HCT116 (cell line): Measurements from ENCODE around the gene AIFM2. TPM values are rescaled to one million over a fixed set of nuclear protein-coding genes. Genes with fewer than 3 reads are reported as not detected.

Experiments
- ATAC-seq: fragments of 200-7000 bp; cut with Tn5 transposase; 2 replicates; pipeline ENCODE4 v1.9.1; 2020; ENCODE audit warnings: mild to moderate bottlenecking, moderate library complexity
- BruUV-seq: library from RNA; stranded (reverse); fragments of 400-500 nt; replicated peaks from 2 replicates; lab custom pipeline; 2021; lab: Mats Ljungman, UMichigan
- CTCF ChIA-PET: fragments of 300-600 bp; sonication (Branson Sonifier 250); formaldehyde crosslinking; loops from one replicate; lab custom pipeline; 2021; ENCODE audit warnings: antibody characterized with exemption; lab: Charles Lee
- POLR2A ChIA-PET: fragments of 300-600, 350-600 bp; sonication (Branson Sonifier 250); formaldehyde crosslinking; loops from one replicate; lab custom pipeline; 2021; ENCODE audit warnings: antibody characterized with exemption; lab: Charles Lee
- RAD21 ChIA-PET, 2 experiments: fragments of 300-600 bp; sonication (Branson Sonifier 250); formaldehyde crosslinking; loops; one replicate each; lab custom pipeline; 2023; ENCODE audit warnings: low total read pairs in 2 of 2; ENCODE audit not compliant: uncharacterized antibody in 2 of 2, unreplicated experiment in 2 of 2, low non-redundant PET in 1 of 2; lab: Charles Lee
- DNase-seq: peaks from one replicate; pipeline ENCODE4 v3.0.0-alpha.2; 2010; ENCODE audit warnings: low read depth, low spot score
- H2AFZ ChIP-seq: fragments of 200-600 bp; shearing (Covaris generic), sonication (generic); 2 replicates; pipeline ENCODE4 v1.6.1; 2017; ENCODE audit warnings: low read depth, mixed run types, mixed read lengths, antibody characterized with exemption, low read length; ENCODE audit not compliant: poor library complexity, severe bottlenecking
- H3K27ac ChIP-seq: 2 replicates; pipeline ENCODE4 v1.5.1; 2012; ENCODE audit warnings: low read depth, low read length
- H3K27me3 ChIP-seq: fragments of 200-600 bp; sonication (generic); 2 replicates; pipeline ENCODE4 v1.6.1; 2016; ENCODE audit warnings: mixed run types, low read length, mixed read lengths; ENCODE audit not compliant: insufficient read depth
- H3K36me3 ChIP-seq, 2 experiments: fragments of 200-500 bp in 1 of 2; fragments of 200-600 bp in 1 of 2; sonication (Bioruptor generic) in 1 of 2; sonication (generic) in 1 of 2; 2 replicates each; pipeline versions ENCODE4 v1.5.1 to v1.6.1; 2014 to 2016; ENCODE audit warnings: low read length in 2 of 2, inconsistent platforms in 1 of 2, mixed read lengths in 1 of 2, mixed run types in 1 of 2; ENCODE audit not compliant: insufficient read depth in 2 of 2, control insufficient read depth in 1 of 2
- H3K4me1 ChIP-seq, 2 experiments: fragments of 200-600 bp in 1 of 2; sonication (generic) in 1 of 2; 2 replicates each; pipeline versions ENCODE4 v1.5.1 to v1.6.1; 2012 to 2017; ENCODE audit warnings: low read length in 2 of 2, inconsistent platforms in 1 of 2, mild to moderate bottlenecking in 1 of 2, mixed read lengths in 1 of 2, mixed run types in 1 of 2, moderate library complexity in 1 of 2; ENCODE audit not compliant: insufficient read depth in 2 of 2, control insufficient read depth in 1 of 2
- H3K4me2 ChIP-seq: fragments of 200-600 bp; sonication (generic); 2 replicates; pipeline ENCODE4 v1.6.1; 2017; ENCODE audit warnings: mixed run types, low read length, mixed read lengths
- H3K4me3 ChIP-seq, 2 experiments: fragments of 200-600 bp in 1 of 2; sonication (generic) in 1 of 2; replicated peaks in 1 of 2; 2 replicates each; pipeline ENCODE4 v1.5.1; 2011 to 2016; ENCODE audit warnings: low read length in 2 of 2, control low read depth in 1 of 2, low read depth in 1 of 2, mild to moderate bottlenecking in 1 of 2, mixed read lengths in 1 of 2, mixed run types in 1 of 2
- H3K79me2 ChIP-seq: fragments of 200-600 bp; sonication (generic); 2 replicates; pipeline ENCODE4 v1.6.1; 2017; ENCODE audit warnings: mild to moderate bottlenecking, mixed run types, low read length, moderate library complexity, mixed read lengths; ENCODE audit not compliant: insufficient read depth
- H3K9ac ChIP-seq: fragments of 200-600 bp; sonication (generic); 2 replicates; pipeline ENCODE4 v1.6.1; 2016; ENCODE audit warnings: low read length, mixed read lengths
- H3K9me2 ChIP-seq: fragments of 200-600 bp; sonication (generic), shearing (Covaris generic); 2 replicates; pipeline ENCODE4 v1.6.1; 2017; ENCODE audit warnings: mixed run types, mild to moderate bottlenecking, moderate library complexity; ENCODE audit not compliant: insufficient read depth
- H3K9me3 ChIP-seq, 2 experiments: fragments of 200-500 bp in 1 of 2; fragments of 200-600 bp in 1 of 2; sonication (Bioruptor generic) in 1 of 2; sonication (generic) in 1 of 2; 2 replicates each; pipeline ENCODE4 v1.6.1; 2014 to 2017; ENCODE audit warnings: low read length in 2 of 2, mixed read lengths in 2 of 2, inconsistent platforms in 1 of 2, low read depth in 1 of 2, mild to moderate bottlenecking in 1 of 2, mixed run types in 1 of 2, moderate library complexity in 1 of 2; ENCODE audit not compliant: control insufficient read depth in 1 of 2, insufficient read depth in 1 of 2
- H4K20me1 ChIP-seq: fragments of 200-600 bp; sonication (generic), shearing (Covaris generic); 2 replicates; pipeline ENCODE4 v1.6.1; 2017; ENCODE audit warnings: mixed run types, mild to moderate bottlenecking, moderate library complexity; ENCODE audit not compliant: insufficient read depth
- EZH2phosphoT487 ChIP-seq: fragments of 200-600 bp; IDR thresholded peaks from 2 replicates; pipeline ENCODE4 v1.6.1; 2018; ENCODE audit warnings: antibody characterized with exemption, borderline replicate concordance
- JUND ChIP-seq: IDR thresholded peaks from 2 replicates; pipeline ENCODE4 v1.6.1; 2012
- POLR2AphosphoS5 ChIP-seq: IDR thresholded peaks from 2 replicates; pipeline ENCODE4 v1.6.1; 2011; ENCODE audit warnings: mild to moderate bottlenecking, low read depth, low read length, moderate library complexity
- SIN3A ChIP-seq: IDR thresholded peaks from 2 replicates; pipeline ENCODE4 v1.6.1; 2012; ENCODE audit warnings: low read depth
- SP1 ChIP-seq: IDR thresholded peaks from 2 replicates; pipeline ENCODE4 v1.6.1; 2012; ENCODE audit warnings: low read depth
- SRF ChIP-seq: IDR thresholded peaks from 2 replicates; pipeline ENCODE4 v1.6.1; 2012; ENCODE audit warnings: low read depth
- TCF7L2 ChIP-seq: IDR thresholded peaks from 2 replicates; pipeline ENCODE4 v1.7.0; 2011; ENCODE audit warnings: borderline replicate concordance, inconsistent platforms; ENCODE audit not compliant: insufficient read depth, insufficient read length; ENCODE audit errors: extremely low read depth
- YY1 ChIP-seq: IDR thresholded peaks from 2 replicates; pipeline ENCODE4 v1.6.1; 2011; ENCODE audit warnings: low read length, low read depth, moderate library complexity, mild to moderate bottlenecking; ENCODE audit not compliant: insufficient replicate concordance; ENCODE audit errors: extremely low read depth
- ZBTB33 ChIP-seq: IDR thresholded peaks from 2 replicates; pipeline ENCODE4 v1.6.1; 2011; ENCODE audit warnings: mild to moderate bottlenecking, low read length, moderate library complexity; ENCODE audit not compliant: insufficient replicate concordance; ENCODE audit errors: extremely low read depth
- intact Hi-C: fragments of 100-400 bp; cut with micrococcal nuclease; formaldehyde crosslinking; loops from 2 replicates; pipeline ENCODE4 v1.10.0; 2022
- total RNA-seq: library from RNA; stranded (reverse); gene quantifications from one replicate; pipeline ENCODE4 v1.2.1, GENCODE V29; 2021; ENCODE audit not compliant: unreplicated experiment
- TF ChIP-seq, protein P1 (sequence below): IDR thresholded peaks from 2 replicates; pipeline ENCODE4 v1.6.1; 2012; ENCODE audit warnings: low read depth

Gene AIFM2
- total RNA-seq, 1 experiment from 2014 or later, result 20.0 TPM

GRCh38 chr10:70122742-70123141, 9.9 kb downstream of the AIFM2 start:
- TF ChIP-seq ZBTB33, result no peak
- DNase-seq, result no peak
- Histone ChIP-seq H3K79me2 (peaks cover 29% of the 10 kb centered on the region), H3K9ac (no peak overlapping the region), H3K4me1 (peaks cover 0 to 7% of the 10 kb centered on the region in 2 experiments; a peak in 1 of 4 replicates), H4K20me1 (no peaks in the 10 kb centered on the region), H3K4me3 (no peak overlapping the region), H3K27ac (no peak overlapping the region), H3K27me3 (no peaks in the 10 kb centered on the region), H2AFZ (no peak overlapping the region), H3K9me2 (no peaks in the 10 kb centered on the region), H3K4me2 (no peak overlapping the region), H3K9me3 (no peaks in the 10 kb centered on the region), H3K36me3 (peaks cover 5 to 34% of the 10 kb centered on the region in 2 experiments; a peak in 3 of 4 replicates)
- CTCF ChIA-PET, result interaction anchor here (0.6 to 1.3 kb wide), 3 partner anchors 15 to 161 kb away, joined by 4 read pairs; partner anchors contain the start of gene TYSND1
- intact Hi-C loops, result no loop called here
- BruUV-seq, result no TSS peak
- POLR2A ChIA-PET, result no interaction called here
- RAD21 ChIA-PET, result no interaction called here
- no peak for ATAC-seq

DNA sequence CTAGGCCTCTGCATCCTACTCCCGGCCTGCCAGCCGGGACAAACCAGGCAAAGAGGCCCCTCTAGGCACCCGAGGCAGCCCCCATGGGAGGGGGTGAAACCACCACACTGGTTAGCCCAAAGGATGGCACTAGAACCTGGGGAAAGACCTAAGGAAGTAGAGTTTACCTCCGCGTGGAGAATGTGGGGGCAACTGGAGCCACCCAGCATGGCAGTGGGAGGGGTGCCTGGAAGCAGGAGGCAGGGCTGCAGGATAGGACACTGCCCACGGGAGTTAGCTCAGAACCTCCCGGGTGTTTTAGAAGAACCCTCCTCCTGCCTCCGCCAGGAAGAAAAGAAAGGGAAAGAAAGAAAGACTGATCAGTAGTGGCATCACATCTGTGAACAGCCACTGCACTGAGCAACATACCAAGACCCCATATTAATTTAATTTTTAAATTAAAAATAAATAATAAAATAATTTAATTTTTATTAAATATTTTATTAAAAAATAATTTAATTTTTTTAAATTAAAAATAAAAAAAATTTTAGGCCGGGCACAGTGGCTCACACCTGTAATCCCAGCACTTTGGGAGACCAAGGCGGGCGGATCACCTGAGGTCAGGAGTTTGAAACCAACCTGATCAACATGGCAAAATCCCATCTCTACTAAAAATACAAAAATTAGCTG, 11.2 kb downstream of the AIFM2 start:
- Histone ChIP-seq H3K9me2 (no peaks in the 10 kb centered on the region), H3K36me3 (peaks cover 7 to 34% of the 10 kb centered on the region in 2 experiments; a peak in 3 of 4 replicates), H2AFZ (no peak overlapping the region), H3K79me2 (peaks cover 16% of the 10 kb centered on the region), H3K4me1 (peaks cover 0 to 7% of the 10 kb centered on the region in 2 experiments; a peak in 1 of 4 replicates), H3K9ac (no peak overlapping the region), H3K27me3 (no peaks in the 10 kb centered on the region), H3K9me3 (no peaks in the 10 kb centered on the region), H3K27ac (no peak overlapping the region), H4K20me1 (no peaks in the 10 kb centered on the region), H3K4me3 (no peak overlapping the region), H3K4me2 (no peak overlapping the region)
- intact Hi-C loops, result no loop called here
- no peak for DNase-seq
- ChIA-PET CTCF (interaction anchor here (1.2 kb wide), 1 partner anchor 14 kb away, joined by 4 read pairs; no protein-coding TSS in a partner anchor), POLR2A (no interaction called here), RAD21 (no interaction called here)
- no peak for ATAC-seq
- BruUV-seq, result no TSS peak
- TF ChIP-seq, protein P1, sequence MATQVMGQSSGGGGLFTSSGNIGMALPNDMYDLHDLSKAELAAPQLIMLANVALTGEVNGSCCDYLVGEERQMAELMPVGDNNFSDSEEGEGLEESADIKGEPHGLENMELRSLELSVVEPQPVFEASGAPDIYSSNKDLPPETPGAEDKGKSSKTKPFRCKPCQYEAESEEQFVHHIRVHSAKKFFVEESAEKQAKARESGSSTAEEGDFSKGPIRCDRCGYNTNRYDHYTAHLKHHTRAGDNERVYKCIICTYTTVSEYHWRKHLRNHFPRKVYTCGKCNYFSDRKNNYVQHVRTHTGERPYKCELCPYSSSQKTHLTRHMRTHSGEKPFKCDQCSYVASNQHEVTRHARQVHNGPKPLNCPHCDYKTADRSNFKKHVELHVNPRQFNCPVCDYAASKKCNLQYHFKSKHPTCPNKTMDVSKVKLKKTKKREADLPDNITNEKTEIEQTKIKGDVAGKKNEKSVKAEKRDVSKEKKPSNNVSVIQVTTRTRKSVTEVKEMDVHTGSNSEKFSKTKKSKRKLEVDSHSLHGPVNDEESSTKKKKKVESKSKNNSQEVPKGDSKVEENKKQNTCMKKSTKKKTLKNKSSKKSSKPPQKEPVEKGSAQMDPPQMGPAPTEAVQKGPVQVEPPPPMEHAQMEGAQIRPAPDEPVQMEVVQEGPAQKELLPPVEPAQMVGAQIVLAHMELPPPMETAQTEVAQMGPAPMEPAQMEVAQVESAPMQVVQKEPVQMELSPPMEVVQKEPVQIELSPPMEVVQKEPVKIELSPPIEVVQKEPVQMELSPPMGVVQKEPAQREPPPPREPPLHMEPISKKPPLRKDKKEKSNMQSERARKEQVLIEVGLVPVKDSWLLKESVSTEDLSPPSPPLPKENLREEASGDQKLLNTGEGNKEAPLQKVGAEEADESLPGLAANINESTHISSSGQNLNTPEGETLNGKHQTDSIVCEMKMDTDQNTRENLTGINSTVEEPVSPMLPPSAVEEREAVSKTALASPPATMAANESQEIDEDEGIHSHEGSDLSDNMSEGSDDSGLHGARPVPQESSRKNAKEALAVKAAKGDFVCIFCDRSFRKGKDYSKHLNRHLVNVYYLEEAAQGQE, result no peak
- TF ChIP-seq SIN3A (no peak), YY1 (no peak), TCF7L2 (no peak), SP1 (no peak), SRF (no peak), JUND (no peak), POLR2AphosphoS5 (no peak), EZH2phosphoT487 (no peak), ZBTB33 (no peak)
